ENCODE results near the gene RPL14. TPM values are rescaled to one million over a fixed set of nuclear protein-coding genes. Genes with fewer than 3 reads are reported as not detected.
"Not testable (repeated sequence)": the region's sequence is repeated elsewhere in the genome, so short reads cannot be mapped to it uniquely, and the experiment has no call there.

The RPL14 gene
- total RNA-seq, 2 experiments from 2014 or later, result 3,410 to 3,594 TPM

- ATAC-seq, result no peak
- CTCF ChIA-PET, result no interaction called here
- peak overlapping the region; percentile 88 for H3K4me3 Mint-ChIP-seq
- no peak for DNase-seq
- no peaks in the 10 kb centered on the region for H3K9me3 Mint-ChIP-seq
- intact Hi-C loops (cut with micrococcal nuclease), result loop anchor here (5.0 kb wide), 1 partner anchor 146 kb away; no protein-coding TSS in a partner anchor
- peaks cover 49% of the 10 kb centered on the region for H3K4me1 Mint-ChIP-seq (ENCODE audit: low read depth)
- H3K27me3 Mint-ChIP-seq, result no peaks in the 10 kb centered on the region
- no peak for TF ChIP-seq CTCF (IDR thresholded peaks at IDR 0.05)
- peak overlapping the region; percentile 91 for H3K27ac Mint-ChIP-seq
- POLR2A ChIA-PET, result interaction anchor here (0.7 to 4.1 kb wide), 9 partner anchors 12 to 1044 kb away, joined by 3 to 26 read pairs (median 4); partner anchors contain the start of gene ZNF619
- H3K36me3 Mint-ChIP-seq (ENCODE audit: low read depth), result peaks cover 58% of the 10 kb centered on the region
Observed at GRCh38 chr3:40458473-40458872, 1.3 kb downstream of the RPL14 start.

GRCh38 chr3:40460481-40460880 is 3.3 kb downstream of the RPL14 start:
- peak overlapping the region; percentile 74 for H3K27ac Mint-ChIP-seq
- POLR2A ChIA-PET, result interaction anchor here (0.5 to 4.1 kb wide), 4 partner anchors 9 to 49 kb away, joined by 3 to 26 read pairs (median 6); partner anchors contain the start of gene ZNF619
- intact Hi-C loops (cut with micrococcal nuclease); H3K9me3 Mint-ChIP-seq; CTCF ChIA-PET; ATAC-seq; H3K27me3 Mint-ChIP-seq: not testable (repeated sequence)
- peak overlapping the region; percentile 29 for H3K4me3 Mint-ChIP-seq
- DNase-seq, result peak; percentile 22
- peaks cover 47% of the 10 kb centered on the region for H3K4me1 Mint-ChIP-seq (ENCODE audit: low read depth)
- H3K36me3 Mint-ChIP-seq (ENCODE audit: low read depth), result peaks cover 74% of the 10 kb centered on the region

GRCh38 chr3:40461161-40461560 is 4.0 kb downstream of the RPL14 start:
- Mint-ChIP-seq H3K4me1 (ENCODE audit: low read depth) (peaks cover 42% of the 10 kb centered on the region), H3K27ac (peak overlapping the region; percentile 66), H3K36me3 (ENCODE audit: low read depth) (peaks cover 76% of the 10 kb centered on the region), H3K9me3 (no peaks in the 10 kb centered on the region), H3K27me3 (no peaks in the 10 kb centered on the region), H3K4me3 (no peak overlapping the region)
- no peak for DNase-seq
- POLR2A ChIA-PET, result interaction anchor here (0.7 to 2.0 kb wide), 5 partner anchors 8 to 58 kb away, joined by 3 to 7 read pairs (median 6); no protein-coding TSS in a partner anchor
- intact Hi-C loops (cut with micrococcal nuclease), result no loop called here
- CTCF ChIA-PET, result interaction anchor here (0.6 kb wide), 1 partner anchor 93 kb away, joined by 3 read pairs; no protein-coding TSS in a partner anchor
- ATAC-seq, result no peak
- TF ChIP-seq CTCF (IDR thresholded peaks at IDR 0.05), result no peak

- H3K4me3 Mint-ChIP-seq; intact Hi-C loops (cut with micrococcal nuclease); CTCF ChIA-PET; H3K27me3 Mint-ChIP-seq; ATAC-seq; H3K9me3 Mint-ChIP-seq; DNase-seq: not testable (repeated sequence)
- Mint-ChIP-seq H3K27ac (peak overlapping the region; percentile 40), H3K4me1 (ENCODE audit: low read depth) (peaks cover 41% of the 10 kb centered on the region), H3K36me3 (ENCODE audit: low read depth) (peaks cover 77% of the 10 kb centered on the region)
- POLR2A ChIA-PET, result interaction anchor here (0.7 to 3.4 kb wide), 4 partner anchors 10 to 967 kb away, joined by 3 to 38 read pairs (median 4); partner anchors contain the start of gene ZNF621
Observed at GRCh38 chr3:40462838-40463237, 5.7 kb downstream of the RPL14 start.

GRCh38 chr3:40463579-40463978 is 6.4 kb downstream of the RPL14 start:
- H3K27me3 Mint-ChIP-seq, result no peaks in the 10 kb centered on the region
- ATAC-seq (no peak), DNase-seq (no peak)
- peaks cover 40% of the 10 kb centered on the region for H3K4me1 Mint-ChIP-seq (ENCODE audit: low read depth)
- no peaks in the 10 kb centered on the region for H3K9me3 Mint-ChIP-seq
- TF ChIP-seq CTCF (IDR thresholded peaks at IDR 0.05), result no peak
- ChIA-PET CTCF (interaction anchor here (0.9 kb wide), 1 partner anchor 42 kb away, joined by 3 read pairs; the partner anchor contains the start of gene ZNF620), POLR2A (interaction anchor here (1.0 to 3.4 kb wide), 4 partner anchors 11 to 61 kb away, joined by 3 to 38 read pairs (median 12); partner anchors contain the start of gene ZNF621)
- peaks cover 73% of the 10 kb centered on the region for H3K36me3 Mint-ChIP-seq (ENCODE audit: low read depth)
- no peak overlapping the region for H3K4me3 Mint-ChIP-seq
- peak overlapping the region; percentile 78 for H3K27ac Mint-ChIP-seq
- intact Hi-C loops (cut with micrococcal nuclease), result no loop called here
